GM18873 (cell line): ENCODE data around the gene GRIA4.
"Not testable (repeated sequence)": the region's sequence is repeated elsewhere in the genome, so short reads cannot be mapped to it uniquely, and the experiment has no call there.

Source experiments
- ATAC-seq: cut with Tn5 transposase; IDR thresholded peaks from one replicate; pipeline ENCODE4 v1.9.1; 2021; ENCODE audit warnings: mild to moderate bottlenecking, moderate library complexity, moderate number of reproducible peaks; ENCODE audit not compliant: unreplicated experiment, low FRiP score

The GRIA4 gene

GRCh38 chr11:105975128-105975527 lies 365.3 kb downstream of the GRIA4 start:
- no peak for ATAC-seq

DNA sequence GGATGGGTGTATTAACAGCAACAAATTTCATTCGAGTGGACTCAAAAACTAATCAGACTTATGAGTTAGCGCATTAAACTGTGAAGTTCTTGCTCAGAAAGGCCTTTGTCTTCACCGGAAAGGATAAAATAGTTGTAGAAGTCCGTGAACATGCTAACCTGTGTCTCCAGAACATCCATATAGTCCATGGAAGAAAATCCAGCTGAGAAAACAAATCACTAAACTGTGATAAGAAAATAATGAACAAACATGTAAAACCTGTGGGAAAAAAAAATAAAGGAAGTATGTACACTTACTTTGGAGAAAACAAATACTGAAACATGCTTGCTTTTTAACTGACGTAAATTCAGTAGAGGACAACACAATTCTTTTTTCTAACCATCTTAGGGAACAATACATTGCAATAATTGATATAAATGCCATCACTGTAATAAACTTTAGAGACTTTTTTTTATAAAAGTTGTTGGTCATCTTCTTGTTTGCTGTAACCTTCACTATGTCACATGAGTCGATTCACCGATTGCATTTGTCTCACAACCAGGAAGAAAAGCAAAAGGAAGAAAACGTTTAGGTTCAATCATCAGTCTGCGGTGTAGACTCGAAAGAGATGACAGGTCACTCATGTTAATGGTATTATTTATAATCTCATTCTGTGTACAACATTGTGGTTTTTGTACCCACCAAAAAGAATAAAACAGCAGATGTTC lies 370.3 kb downstream of the GRIA4 start:
- ATAC-seq = no peak

- peak; percentile 51 for ATAC-seq
Observed at GRCh38 chr11:105986554-105986953, 376.7 kb downstream of the GRIA4 start.

DNA sequence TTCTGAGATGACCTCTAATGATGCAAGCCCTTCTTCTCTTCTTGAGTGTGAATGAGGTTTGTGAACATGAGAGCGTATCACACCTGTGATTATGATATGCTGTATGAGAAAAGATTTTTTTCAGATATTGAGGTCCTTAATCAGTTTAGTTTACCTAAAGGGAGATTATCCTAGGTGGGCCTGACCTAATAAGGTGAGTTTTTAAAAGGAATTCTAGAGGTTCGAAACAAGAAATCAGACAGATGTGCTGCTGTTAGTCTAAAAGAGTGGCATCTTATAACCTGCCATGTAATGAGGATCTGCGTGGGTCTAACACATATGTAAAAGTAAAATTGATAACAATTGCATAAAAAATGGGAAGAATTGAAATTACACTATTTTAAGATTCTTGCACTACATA lies 378.3 kb downstream of the GRIA4 start:
- no peak for ATAC-seq

DNA sequence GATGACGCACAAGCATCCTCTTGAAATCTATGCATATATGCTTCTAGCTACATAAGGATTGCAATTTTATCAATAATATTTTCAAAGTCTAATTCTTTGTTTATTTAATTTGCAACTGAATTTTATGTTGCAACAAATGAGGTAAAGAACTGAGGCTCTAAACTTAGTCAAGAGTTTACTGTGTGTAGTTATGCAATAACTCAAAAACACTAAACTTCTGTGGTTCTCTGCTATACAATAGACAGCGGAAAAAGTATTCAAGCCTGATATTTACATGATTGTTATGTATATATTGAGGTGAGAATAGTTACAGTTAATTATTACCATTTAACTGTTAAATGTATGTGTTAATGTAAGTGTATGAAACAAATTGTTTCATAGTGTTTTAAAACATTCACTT lies 379.3 kb downstream of the GRIA4 start:
- ATAC-seq = no peak

DNA sequence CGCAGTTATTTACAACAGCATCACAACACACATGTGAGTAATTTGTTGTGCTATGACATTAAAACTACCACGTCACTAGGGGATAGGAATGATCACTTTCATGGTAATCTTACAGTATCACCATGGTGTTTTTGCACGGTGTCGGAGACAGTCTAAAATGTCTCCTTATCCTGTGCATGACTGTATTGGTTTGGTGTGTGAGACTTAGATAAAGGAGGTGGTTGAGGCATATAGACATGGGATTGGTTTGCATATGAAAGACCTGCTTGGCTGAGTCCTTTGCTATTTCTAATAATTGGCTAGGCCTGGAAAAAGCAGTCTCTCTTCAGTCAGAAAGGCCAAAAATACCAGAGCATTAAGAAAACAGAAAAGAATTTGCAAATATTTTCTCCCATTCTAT lies 382.0 kb downstream of the GRIA4 start:
- ATAC-seq = no peak

DNA sequence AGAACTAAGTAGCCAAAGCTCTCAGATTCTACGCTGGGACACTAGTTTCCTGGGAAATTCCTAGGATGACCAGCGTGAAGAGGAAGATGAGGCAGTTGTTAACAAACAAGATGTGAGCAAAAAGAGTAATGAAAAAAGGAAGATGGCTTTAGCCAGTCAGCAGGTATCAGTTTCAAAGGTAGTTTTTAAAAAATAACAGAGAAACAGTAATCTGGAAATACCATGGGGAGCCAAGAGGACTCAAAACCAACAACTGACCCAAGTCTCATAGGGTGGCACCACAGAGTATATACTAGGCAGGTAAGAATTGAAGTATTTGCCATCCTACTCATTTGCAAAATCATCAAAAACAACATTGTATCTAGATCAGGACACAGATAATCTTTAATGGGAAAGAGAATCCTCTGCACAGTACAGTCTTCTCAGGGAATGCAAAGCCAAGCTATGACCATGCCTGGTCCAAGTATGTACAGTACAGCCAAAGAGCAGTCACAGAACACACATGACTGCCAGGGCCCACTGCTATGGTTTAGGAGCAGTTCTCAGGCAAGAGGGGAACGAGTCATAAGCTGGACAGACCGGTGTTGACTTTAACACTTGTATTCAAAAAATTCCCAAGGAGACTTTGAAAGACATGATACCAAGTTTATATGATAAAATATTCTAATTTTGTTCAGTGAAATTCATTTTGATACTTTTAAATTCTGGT lies 391.6 kb downstream of the GRIA4 start:
- no peak for ATAC-seq

DNA sequence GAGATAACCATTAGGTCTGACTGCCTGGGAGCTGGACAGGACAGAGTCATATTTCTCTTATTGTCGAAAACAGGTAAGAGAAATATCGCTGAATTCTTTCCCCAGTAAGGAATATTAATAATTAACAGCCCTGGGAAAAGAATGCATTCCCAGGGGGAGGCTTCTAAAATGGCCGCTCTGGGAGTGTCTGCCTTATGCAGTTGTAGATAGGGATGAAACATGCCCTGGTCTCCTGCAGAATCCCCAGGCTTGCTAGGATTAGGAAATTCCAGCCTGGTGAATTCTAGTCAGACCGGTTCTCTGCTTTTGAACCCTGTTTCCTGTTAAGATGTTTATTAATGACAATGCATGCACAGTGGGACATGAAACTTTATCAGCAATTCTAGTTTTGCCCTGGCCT lies 393.2 kb downstream of the GRIA4 start:
- not testable (repeated sequence) for ATAC-seq

DNA sequence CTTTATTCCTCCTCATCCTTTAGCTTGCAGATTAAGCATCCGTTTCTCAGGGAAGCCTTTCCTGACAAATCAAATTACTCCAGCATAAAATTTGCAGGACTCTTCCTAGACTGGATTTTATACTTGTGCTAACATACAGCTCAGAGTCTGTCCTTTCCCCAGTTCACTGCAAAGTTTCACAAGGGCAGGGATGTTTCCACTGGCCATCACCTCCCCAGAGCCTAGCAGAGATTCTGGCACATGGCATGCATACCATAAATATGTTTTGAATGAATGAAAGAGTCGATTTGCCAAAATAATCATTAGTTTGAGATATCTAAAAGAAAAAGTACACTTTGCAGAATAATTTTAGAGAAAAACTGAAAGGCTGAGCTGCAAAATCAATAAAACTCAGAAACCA lies 401.6 kb downstream of the GRIA4 start:
- ATAC-seq = no peak

DNA sequence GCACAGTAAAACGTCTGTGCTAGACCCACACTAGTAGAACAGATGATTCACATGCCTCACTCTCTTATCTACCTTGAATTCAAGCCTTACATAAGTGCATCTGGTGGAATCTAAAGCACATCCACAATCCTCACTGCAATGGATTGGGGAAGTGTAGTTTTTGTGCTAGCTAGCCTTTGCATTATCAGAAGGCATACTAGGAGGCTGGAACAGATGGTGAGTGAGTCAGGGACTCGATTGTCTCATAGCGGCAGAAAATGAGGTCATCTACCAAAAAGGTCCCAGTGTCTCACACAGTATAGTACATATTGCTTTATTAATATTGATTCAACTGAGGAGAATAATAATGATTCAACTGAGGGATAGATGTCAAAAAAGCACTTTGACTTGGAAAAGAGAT lies 402.9 kb downstream of the GRIA4 start:
- no peak for ATAC-seq

GRCh38 chr11:106014035-106014434 lies 404.2 kb downstream of the GRIA4 start:
- ATAC-seq = no peak

DNA sequence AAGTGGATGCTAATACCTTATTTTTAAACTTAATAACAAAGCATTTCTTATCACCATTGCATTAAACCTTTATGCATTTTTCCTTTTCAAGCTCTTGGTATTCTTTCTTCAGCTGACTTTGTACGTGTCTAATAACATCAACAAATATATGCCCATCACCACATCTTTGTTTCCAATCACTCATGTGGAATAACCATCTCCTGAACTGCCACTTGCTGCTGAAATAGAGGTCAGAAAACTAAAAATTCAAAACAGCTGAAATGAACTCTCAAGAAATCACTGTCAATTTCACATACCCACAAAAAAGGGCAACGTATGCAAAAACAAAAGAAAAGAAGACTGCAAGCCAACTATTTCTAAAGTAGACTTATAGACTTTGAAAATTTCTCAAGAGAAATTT lies 404.7 kb downstream of the GRIA4 start:
- no peak for ATAC-seq

- no peak for ATAC-seq
Observed at GRCh38 chr11:106015066-106015465, 405.2 kb downstream of the GRIA4 start.

- no peak for ATAC-seq
Observed at GRCh38 chr11:106017093-106017492, 407.2 kb downstream of the GRIA4 start.

GRCh38 chr11:106021181-106021966 lies 411.5 kb downstream of the GRIA4 start:
- peak; percentile 2 for ATAC-seq

DNA sequence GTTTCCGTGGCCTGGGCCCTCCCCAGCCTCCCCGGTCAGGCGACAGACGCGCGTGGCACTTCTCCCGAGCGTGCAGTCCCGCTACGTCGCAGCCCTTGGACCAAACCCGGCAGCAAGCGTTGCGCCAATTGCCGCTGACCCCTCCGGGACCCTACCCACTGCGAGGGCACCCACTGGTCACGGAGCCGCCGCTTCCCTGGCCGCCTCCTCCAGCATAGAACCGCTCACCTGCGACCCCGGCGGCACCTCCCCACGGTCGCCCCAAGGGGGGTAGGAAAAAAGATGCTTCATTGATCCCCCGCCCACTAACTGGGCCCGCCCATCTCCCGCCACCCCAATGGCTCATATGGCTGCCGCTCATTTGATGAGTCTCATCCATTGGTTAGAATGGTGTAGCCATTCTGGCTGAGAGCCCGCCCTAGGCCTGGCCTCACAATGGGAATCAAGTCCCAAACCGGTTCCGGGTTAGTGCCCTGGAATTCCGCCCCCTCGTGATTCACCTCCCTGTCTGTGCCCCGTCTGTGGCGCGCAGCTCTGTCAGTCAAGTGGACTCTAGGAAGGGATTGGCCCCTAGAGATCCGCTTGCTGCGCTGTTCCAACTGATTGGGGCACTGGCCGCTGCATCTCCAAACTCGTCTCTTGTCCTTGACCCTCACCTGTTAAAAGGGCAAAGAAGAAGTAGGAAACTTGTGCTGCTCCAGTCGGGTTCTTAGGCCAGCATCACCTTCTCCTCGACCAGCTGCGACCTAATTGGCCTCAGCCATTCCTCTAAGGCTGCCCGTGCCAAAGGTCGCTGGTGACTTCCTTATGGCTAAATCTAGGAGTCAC lies 412.3 kb downstream of the GRIA4 start, which contains the start of gene MSANTD4:
TSS of gene MSANTD4 (minus strand) at position 274 of the 828 bp plus-strand sequence. CDS start 11,323 bp downstream, outside the sequence.
- ATAC-seq = peak; percentile 99

- no peak for ATAC-seq
Observed at GRCh38 chr11:106022795-106023275, 413.0 kb downstream of the GRIA4 start.

DNA sequence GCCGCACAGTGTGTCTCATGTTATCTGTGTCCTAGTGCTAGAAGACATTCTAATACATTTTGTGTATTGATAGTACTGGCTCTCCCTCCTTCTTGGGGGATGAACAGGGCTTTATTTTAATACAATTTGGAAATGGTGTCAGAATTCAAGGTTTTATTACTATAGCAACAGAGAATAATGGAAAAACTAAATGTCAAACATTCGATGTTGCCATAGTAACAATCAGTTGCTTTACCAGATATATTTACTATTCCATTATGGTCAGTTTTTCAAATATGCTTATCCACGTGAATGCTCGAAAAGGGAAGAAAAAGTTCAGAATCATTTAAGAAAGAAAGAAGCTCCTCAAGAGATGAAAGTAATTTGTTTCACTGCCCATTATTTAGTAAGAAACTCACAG lies 420.7 kb downstream of the GRIA4 start:
- no peak for ATAC-seq

DNA sequence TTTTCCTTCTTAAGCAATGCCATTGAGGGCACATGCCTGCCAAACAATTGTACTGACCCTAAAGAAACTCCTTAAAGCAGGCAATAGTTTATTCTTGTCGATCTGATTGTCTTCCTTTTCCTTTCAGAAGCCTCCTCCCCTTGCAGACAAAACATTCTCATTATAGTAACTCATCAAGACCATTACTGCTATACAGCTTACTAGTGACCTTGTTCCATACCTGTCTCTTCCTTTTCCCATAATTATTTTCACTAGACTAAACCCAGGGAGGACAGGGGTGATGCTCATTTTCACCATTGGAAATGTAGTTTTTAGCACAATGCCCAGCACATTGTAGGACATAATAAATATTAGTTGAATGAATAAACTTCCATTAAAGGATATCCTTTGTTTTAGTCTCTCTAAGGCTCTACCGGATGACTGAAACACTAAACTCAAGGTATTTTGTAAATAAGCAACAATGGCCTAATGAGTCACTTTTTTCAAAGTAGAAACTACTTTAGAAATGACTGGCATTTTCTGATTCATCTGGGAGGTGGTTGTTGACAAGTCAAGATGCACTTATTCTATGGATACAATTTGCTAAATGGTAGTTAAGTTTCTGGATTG lies 421.4 kb downstream of the GRIA4 start:
- ATAC-seq = peak; percentile 78
